Measurements from ENCODE around the gene SLC9A7.

Gene SLC9A7

DNA sequence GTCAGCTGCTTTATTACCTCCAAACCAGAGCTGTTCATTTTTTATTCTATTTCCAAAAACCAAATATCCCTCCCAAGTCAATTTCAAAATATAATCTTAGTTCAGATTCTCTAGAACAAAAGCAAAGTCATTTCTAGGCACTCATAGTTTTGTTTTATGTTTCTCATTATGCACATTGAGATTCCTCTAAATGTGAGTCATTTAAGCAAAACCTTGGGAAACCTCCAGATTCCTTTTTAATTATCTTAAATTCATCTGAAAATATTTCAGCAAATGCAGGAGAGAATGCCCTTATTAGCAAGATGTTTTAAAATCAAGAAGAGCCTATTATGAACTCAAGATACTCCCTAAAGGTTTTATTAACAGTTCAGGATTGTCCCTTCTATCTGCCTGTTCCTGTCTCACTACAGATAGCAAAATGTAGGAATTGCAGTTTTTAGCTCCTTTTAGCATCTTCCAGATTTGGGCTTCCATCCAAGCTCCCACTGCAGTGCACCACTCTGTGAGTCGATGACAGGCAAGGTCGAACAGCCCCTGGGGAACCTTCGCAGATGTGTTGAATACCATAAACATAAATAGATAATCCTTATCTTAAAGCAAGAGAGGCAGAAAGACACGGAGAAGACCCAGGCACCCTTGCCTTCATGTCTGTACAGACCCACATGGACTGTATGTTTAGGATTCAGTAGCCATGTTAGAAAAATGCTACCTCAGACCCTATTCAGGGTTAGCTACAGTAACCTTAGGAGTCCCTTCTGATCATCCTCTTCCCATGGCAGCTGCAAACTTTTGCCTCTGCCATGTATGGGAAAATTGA, 11.3 kb upstream of the SLC9A7 start:
- no peak overlapping the region for H3K4me3 ChIP-seq (ENCODE audit: low read depth, low read length)
- DNase-seq (ENCODE audit: low read depth), result no peak
- TF ChIP-seq MYC (IDR thresholded peaks at IDR 0.05; ENCODE audit: low read depth, low read length), result no peak

DNA sequence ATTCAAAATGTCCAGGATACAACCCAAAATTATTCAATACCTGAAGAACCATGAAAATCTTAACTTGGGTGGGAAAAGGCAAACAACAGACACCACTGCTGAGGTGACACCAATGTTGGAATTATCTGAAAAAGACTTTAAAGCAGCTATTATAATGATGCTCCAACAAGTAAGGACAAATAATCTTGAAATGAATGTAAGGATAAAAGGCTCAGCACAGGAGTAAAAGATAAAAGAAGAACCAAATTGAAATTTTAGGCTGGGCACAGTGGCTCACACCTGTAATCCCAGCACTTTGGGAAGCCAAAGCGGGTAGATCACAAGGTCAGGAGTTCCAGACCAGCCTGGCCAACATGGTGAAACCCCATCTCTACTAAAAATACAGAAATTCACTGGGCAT, 4.0 kb upstream of the SLC9A7 start:
- TF ChIP-seq, protein P1, sequence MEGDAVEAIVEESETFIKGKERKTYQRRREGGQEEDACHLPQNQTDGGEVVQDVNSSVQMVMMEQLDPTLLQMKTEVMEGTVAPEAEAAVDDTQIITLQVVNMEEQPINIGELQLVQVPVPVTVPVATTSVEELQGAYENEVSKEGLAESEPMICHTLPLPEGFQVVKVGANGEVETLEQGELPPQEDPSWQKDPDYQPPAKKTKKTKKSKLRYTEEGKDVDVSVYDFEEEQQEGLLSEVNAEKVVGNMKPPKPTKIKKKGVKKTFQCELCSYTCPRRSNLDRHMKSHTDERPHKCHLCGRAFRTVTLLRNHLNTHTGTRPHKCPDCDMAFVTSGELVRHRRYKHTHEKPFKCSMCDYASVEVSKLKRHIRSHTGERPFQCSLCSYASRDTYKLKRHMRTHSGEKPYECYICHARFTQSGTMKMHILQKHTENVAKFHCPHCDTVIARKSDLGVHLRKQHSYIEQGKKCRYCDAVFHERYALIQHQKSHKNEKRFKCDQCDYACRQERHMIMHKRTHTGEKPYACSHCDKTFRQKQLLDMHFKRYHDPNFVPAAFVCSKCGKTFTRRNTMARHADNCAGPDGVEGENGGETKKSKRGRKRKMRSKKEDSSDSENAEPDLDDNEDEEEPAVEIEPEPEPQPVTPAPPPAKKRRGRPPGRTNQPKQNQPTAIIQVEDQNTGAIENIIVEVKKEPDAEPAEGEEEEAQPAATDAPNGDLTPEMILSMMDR (IDR thresholded peaks at IDR 0.05; ENCODE audit: low read depth, low read length), result no peak
- TF ChIP-seq POLR2A (IDR thresholded peaks at IDR 0.05; ENCODE audit: extremely low read depth, insufficient read length), result no peak
- TF ChIP-seq, protein P2, sequence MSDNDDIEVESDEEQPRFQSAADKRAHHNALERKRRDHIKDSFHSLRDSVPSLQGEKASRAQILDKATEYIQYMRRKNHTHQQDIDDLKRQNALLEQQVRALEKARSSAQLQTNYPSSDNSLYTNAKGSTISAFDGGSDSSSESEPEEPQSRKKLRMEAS (IDR thresholded peaks at IDR 0.05; ENCODE audit: low read depth, low read length), result no peak
- no peak for TF ChIP-seq MYC (IDR thresholded peaks at IDR 0.05; ENCODE audit: low read depth, low read length)
- no peak overlapping the region for H3K4me3 ChIP-seq (ENCODE audit: low read depth, low read length)
- no peak for DNase-seq (ENCODE audit: low read depth)

DNA sequence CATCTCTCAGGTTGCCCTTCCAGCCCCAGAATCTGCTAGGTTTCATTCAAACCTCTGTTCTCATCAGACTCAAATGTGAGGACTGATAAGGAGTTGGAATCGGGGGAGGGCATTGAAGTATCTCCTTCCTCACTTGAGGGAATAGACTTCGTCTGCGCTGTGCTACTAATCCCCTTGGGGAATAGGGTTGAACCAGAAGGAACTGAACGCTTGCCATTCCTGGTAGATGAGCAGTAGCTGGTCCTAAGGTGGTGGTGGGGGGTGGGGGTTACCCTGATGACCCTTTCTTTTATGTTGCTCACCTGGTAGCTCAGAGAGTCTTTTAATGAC, 692 bp upstream of the SLC9A7 start:
- peak; percentile 69 for DNase-seq (ENCODE audit: low read depth)
- H3K4me3 ChIP-seq (ENCODE audit: low read depth, low read length), result peak overlapping the region; percentile 44
- no peak for TF ChIP-seq MYC (IDR thresholded peaks at IDR 0.05; ENCODE audit: low read depth, low read length)
- TF ChIP-seq, protein P1 (IDR thresholded peaks at IDR 0.05; ENCODE audit: low read depth, low read length), result no peak
- TF ChIP-seq POLR2A (IDR thresholded peaks at IDR 0.05; ENCODE audit: extremely low read depth, insufficient read length), result no peak
- TF ChIP-seq, protein P2 (IDR thresholded peaks at IDR 0.05; ENCODE audit: low read depth, low read length), result no peak

DNA sequence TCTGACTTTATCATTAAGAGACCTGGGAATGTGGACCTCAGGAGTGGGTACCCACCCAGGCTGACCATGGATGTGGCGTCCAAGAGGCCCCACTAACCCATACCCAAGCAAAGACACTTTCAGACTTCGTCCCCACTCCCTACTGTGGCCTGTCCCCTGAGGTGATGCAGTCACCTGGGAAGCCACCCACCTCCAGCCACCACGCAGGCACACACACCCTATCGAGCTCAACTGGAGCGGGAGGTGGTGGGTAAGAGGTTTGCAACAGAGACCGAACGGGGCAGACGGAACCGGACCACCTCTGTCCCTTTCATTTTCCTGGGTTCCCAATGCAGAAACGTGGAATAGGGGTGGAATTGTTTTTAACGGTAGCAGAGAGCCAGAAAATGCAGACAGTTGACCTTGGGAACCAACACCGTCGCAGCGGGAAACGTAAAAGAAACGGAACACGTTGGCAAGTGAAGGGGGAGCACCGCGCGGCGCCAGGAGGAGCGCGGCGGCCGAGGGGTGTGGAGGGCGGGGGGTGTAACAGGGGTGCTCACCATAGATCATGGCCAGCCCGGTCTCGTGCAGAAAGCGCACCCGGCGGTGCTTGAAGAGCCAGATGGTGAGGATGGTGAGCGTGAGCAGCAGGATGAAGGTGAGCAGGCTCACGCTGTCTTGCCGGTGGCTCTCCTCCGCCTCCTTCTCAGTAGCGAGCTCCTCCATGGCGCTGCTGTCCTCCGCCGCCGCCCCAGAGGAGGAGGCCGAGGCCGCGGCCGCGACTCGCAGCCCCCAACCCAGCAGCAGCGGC, 559 bp downstream of the SLC9A7 start:
- no peak overlapping the region for H3K4me3 ChIP-seq (ENCODE audit: low read depth, low read length)
- no peak for DNase-seq (ENCODE audit: low read depth)
- TF ChIP-seq, protein P1 (IDR thresholded peaks at IDR 0.05; ENCODE audit: low read depth, low read length), result no peak
- TF ChIP-seq MYC (IDR thresholded peaks at IDR 0.05; ENCODE audit: low read depth, low read length), result no peak

DNA sequence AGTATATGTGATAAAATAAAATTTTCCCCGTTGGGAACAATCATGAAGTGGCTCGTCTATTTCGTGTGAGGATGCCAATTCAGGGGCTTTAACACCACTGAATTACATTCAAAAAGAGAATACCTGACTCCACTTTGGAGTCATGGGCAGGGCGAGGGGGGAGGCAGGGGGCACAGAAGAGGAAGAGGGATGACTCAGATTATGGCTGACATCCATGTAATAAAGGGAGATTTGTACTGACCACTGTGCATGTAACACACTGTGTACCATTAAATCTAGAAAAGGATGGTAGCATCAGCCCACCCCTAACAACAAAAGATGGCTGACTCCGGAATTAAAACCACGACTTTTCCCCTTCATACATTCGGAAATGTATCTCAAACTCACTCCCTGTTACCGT, 1.3 kb downstream of the SLC9A7 start:
- DNase-seq (ENCODE audit: low read depth), result no peak
- no peak overlapping the region for H3K4me3 ChIP-seq (ENCODE audit: low read depth, low read length)
- TF ChIP-seq, protein P1 (IDR thresholded peaks at IDR 0.05; ENCODE audit: low read depth, low read length), result no peak
- TF ChIP-seq, protein P2 (IDR thresholded peaks at IDR 0.05; ENCODE audit: low read depth, low read length), result no peak
- TF ChIP-seq POLR2A (IDR thresholded peaks at IDR 0.05; ENCODE audit: extremely low read depth, insufficient read length) (no peak), MYC (IDR thresholded peaks at IDR 0.05; ENCODE audit: low read depth, low read length) (no peak)

DNA sequence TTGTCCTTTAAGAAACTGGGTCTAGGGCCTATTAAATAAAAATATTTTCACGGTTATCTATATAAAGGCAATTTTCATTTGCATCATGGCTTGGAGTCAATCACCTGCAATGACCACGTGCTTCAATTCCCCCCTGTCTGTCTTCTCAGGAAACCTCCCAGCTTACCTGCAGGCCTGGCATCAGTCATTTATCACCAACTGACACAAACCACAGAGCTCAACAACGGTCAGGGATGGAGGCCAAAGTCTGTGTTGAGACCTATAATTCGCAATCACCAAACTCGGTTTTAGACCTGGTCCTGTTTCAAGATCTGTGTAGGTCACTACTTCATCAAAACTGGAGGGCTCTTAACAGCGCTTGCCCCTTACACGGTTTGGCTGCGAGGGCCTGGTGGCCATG, 1.9 kb downstream of the SLC9A7 start:
- TF ChIP-seq, protein P1 (IDR thresholded peaks at IDR 0.05; ENCODE audit: low read depth, low read length), result no peak
- no peak for TF ChIP-seq MYC (IDR thresholded peaks at IDR 0.05; ENCODE audit: low read depth, low read length)
- TF ChIP-seq, protein P2 (IDR thresholded peaks at IDR 0.05; ENCODE audit: low read depth, low read length), result no peak
- TF ChIP-seq POLR2A (IDR thresholded peaks at IDR 0.05; ENCODE audit: extremely low read depth, insufficient read length), result no peak
- no peak for DNase-seq (ENCODE audit: low read depth)
- no peak overlapping the region for H3K4me3 ChIP-seq (ENCODE audit: low read depth, low read length)

Measured in NB4 (cell line).